ENCODE data around the gene ARHGEF17.
A peak's percentile ranks its signal among the peaks of the same experiment; 100 is the strongest.

ARHGEF17 gene

GRCh38 chr11:73327812-73328364 lies 19.8 kb downstream of the ARHGEF17 start:
- no peak for DNase-seq (ENCODE audit: low read depth in 2 of 2, low spot score in 1 of 2)

DNA sequence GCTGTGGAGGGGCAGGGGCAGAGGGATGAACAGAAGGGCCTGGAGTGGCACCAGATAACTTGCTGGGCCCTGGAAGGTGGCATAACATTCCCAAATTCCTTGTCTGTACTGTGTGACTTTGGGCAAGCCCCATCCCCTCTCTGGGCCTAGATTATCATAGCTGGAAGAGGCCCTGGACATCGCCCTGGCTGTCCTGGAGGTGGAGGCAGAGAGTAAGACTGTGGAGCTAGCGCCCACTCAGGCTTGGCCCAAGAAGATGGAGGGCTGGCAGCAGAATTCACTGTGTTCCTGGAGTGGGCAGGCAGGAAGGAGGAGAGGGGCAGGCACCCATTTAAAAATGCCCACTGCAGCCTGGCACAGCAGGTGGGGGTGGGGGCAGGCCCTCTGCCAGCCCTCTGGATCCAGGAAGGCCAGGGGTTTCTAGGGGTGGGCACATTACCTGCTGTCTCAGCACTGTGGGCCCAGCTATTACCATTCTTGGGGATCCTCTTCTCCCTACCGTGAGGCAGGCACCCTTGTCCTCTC lies 22.6 kb downstream of the ARHGEF17 start:
- no peak for DNase-seq (ENCODE audit: low read depth in 2 of 2, low spot score in 1 of 2)

GRCh38 chr11:73331138-73331916 lies 23.3 kb downstream of the ARHGEF17 start:
- DNase-seq (ENCODE audit: low read depth in 2 of 2, low spot score in 1 of 2), result no peak

DNA sequence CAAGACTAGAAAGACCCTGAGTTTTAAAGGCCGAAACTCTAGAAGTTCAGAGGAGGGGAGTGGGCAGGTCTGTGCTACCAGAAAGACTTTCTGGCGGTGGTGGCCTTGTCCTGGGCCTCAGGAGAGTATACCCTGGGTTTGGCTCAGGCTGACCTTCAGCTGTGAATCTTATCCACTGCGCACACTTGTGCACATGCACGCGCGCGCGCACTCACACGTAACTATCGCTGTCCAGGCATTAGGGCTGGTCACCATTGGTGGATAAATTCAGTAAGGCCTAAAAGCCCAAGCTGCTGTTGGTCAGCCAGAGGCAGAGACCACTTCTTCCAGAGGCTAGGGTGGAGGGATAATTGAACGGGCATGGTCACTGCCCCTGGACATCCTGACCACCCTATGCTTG lies 25.1 kb downstream of the ARHGEF17 start:
- DNase-seq (ENCODE audit: low read depth in 2 of 2, low spot score in 1 of 2), result no peak

DNA sequence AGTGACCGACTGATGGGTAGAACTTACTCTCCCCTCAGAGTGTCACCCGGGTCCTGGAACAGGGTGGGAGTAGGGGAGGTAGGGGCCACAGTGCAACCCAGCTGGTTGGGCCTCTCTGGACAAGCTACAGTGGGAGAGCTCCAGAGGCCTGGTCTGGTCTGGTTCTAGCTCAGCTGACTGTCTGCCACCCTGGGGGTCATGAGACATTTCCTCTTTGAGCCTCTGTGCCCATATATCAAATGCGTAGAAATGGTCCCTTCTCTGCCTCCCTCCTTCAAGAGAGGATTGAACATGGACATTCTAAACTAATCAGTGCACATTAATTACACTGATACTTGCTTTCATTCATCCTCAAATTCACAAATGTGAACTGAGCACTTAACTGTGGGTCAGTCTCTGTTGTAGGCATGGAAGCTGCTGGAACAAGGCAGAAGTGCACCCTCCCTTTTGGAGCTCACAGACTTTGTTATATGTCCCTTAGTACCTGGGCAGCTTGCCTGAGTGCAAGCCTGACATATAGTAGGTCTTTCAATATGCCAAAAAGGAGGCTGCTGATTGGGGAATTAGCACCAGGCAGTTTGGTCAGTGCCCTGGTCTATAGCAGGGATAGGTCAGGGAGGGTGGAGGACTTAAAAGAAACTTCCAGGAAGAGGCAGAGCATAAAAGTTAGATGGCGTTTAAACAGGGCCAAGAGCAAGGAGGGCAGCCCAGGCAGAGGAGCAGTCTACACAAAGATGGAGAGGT lies 25.7 kb downstream of the ARHGEF17 start:
- DNase-seq (ENCODE audit: low read depth in 2 of 2, low spot score in 1 of 2), result no peak

GRCh38 chr11:73334384-73335203 lies 26.5 kb downstream of the ARHGEF17 start:
- no peak for DNase-seq (ENCODE audit: low read depth in 2 of 2, low spot score in 1 of 2)

DNA sequence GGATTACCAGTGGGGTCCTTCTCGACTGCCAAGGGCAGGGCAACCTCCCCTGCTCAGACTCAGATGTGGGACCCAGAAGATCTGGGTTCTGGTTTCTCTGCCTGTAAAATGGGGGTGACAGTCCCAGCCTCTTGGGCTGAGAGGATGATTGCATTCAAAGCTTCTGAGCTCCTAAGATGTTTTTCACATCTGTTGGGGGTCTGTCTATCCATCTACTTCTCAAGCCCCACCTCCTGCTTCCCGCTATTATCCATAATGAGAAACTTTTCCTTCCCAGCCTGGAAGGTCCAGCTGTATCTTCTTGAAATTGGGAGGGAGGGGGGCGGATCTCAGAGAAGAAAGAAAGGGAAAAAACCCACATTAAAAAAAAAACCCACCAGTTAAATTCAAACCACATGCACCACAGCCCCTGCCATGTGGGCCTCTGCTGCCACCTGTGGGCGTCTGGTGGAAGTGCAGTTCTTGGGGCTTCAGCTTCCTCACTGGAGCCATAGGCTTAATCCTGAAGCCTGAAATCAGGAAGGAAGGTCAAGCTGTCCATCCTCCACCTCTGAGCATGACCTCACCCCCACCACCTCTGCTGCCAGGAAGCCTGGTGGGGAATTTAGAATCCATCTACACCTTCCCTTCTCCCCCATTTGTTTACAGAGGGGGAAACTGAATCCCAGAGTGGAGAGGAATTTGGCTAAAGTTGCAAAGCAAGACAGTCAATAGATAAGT lies 27.3 kb downstream of the ARHGEF17 start:
- DNase-seq (ENCODE audit: low read depth in 2 of 2, low spot score in 1 of 2), result peak; percentile 61 to 62

GRCh38 chr11:73337846-73338245 lies 29.8 kb downstream of the ARHGEF17 start:
- DNase-seq (ENCODE audit: low read depth in 2 of 2, low spot score in 1 of 2), result no peak

DNA sequence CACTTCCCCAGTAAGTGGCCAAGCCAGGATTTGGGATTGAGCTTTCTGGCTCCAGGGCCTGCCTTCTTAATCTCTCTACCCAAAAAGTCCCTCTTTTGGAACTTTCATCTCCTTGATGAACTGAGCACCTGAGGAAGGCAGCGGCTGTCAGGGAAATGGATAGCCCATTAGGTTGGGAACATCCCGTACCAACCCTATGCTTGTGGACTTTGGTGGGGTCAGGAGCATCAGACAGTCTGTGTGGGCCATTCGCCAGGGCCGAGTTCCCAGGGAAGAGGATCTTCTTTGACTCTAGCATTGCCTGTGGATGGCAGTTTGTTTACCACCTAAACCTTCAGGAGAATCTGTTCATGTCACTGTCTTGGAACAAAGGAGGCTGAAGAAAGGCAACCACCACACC lies 30.2 kb downstream of the ARHGEF17 start:
- no peak for DNase-seq (ENCODE audit: low read depth in 2 of 2, low spot score in 1 of 2)

GRCh38 chr11:73340164-73340563 lies 32.1 kb downstream of the ARHGEF17 start:
- no peak for DNase-seq (ENCODE audit: low read depth in 2 of 2, low spot score in 1 of 2)

- no peak for DNase-seq (ENCODE audit: low read depth in 2 of 2, low spot score in 1 of 2)
Measured at GRCh38 chr11:73342633-73343032, 34.6 kb downstream of the ARHGEF17 start.

GRCh38 chr11:73343076-73343873 lies 35.2 kb downstream of the ARHGEF17 start:
- DNase-seq (ENCODE audit: low read depth in 2 of 2, low spot score in 1 of 2), result no peak

DNA sequence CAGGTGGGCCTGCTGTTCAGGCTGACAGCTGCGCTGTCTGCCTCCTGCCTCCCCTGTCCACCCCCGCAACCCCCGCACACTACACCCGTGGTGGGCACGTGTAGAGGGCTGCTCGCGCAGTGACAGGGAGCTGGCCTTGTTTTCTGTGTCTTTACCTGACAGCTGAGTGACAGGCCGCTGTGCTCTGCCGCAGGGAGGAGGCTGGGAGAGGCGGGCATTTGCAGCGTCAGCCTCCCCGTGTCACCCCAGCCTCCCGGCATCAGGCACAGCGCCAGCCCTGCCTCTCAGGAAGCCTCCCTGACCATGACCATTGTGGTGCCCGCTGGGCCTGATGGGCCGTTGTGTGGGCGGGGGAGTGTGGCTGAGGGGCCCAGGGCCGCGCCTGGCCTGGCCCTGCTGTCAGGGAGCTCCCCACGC lies 36.1 kb downstream of the ARHGEF17 start:
- no peak for DNase-seq (ENCODE audit: low read depth in 2 of 2, low spot score in 1 of 2)

- no peak for DNase-seq (ENCODE audit: low read depth in 2 of 2, low spot score in 1 of 2)
Measured at GRCh38 chr11:73345481-73346160, 37.5 kb downstream of the ARHGEF17 start.

DNA sequence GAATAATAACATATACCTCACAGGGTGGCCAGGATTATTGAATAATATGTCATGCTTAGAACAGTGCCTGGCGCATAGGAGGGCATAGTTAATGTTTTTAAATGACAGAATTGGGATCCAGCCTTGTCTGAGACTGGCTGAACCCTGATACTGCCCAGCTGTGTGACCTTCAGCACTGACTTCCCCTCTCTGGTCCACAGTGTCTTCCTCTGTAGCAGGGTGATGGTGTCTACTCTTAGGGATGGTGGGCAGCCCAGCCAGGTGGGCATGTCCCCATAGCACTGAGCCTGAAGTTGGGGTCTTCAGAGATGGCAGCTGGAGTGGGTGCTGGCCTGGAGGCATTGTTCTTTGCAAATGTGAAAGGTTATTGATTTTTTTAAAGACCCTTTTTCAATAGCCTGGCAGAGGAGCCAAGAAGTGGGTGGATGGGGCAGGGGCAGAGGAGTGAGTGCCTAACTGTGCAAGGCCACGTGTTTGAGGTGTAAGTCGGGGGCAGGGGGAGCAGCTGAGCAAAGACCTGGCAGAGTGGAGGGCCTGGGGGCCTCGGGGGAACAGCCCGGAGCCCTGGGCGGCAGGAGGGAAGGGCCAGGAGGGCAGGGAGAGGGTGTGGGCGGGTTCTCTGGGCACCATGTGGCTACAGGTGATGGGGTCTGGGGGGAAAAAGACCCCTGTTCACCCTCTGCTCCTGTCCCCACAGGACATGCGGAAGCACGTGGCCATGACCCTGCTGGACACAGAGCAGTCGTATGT lies 38.3 kb downstream of the ARHGEF17 start:
- DNase-seq (ENCODE audit: low read depth in 2 of 2, low spot score in 1 of 2), result no peak

GRCh38 chr11:73347067-73347466 lies 39.0 kb downstream of the ARHGEF17 start:
- no peak for DNase-seq (ENCODE audit: low read depth in 2 of 2, low spot score in 1 of 2)

DNA sequence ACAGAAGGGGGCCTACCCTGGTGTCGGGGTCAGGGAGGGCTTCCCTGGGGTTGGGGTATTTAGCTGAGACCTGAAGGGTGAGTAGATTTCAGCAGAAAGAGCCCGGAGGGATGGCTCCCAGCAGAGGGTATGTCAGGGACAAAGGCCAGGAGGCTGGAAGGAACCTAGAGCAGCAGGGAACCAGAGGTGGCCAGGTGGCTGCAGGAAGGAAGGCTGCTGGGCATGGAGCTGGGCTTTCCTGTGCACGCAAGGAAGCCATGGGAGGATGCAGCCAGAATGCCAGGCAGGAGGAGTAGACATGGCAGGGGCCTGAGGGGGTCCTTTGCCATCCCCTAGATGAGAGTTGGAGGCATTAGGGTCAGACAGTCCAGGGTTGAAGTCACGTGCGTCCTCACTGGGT lies 40.8 kb downstream of the ARHGEF17 start:
- DNase-seq (ENCODE audit: low read depth in 2 of 2, low spot score in 1 of 2), result no peak

DNA sequence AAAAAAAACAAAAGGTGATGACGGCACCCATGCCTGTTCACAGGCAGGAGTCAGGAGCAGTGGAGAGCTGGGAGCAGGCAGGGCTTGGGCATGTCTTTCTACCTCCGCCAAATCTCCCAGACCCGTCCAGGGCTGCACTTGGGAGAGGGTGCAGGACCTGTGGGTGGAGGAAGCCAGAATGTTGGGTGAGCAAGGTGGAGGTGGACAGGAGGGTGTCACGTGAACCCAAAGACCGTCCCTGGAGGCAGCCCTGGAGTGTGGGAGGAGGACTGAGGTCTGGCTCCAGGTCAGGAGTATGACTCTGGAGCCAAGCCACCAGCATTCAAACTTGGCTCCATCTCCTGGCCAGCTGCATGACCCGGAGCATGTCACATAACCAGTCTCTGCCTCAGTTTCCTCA lies 41.6 kb downstream of the ARHGEF17 start:
- DNase-seq (ENCODE audit: low read depth in 2 of 2, low spot score in 1 of 2), result no peak
